Loucy (cell line): ENCODE results near the gene BLCAP.

ENCODE experiments used
- H2AFZ ChIP-seq: fragments of 200-600 bp; sonication (generic); 2 replicates; pipeline ENCODE4 v1.6.0; 2016; ENCODE audit warnings: antibody characterized with exemption, mild to moderate bottlenecking, low read length, moderate library complexity
- H3F3A ChIP-seq: fragments of 200-600 bp; 2 replicates; pipeline ENCODE4 v1.6.0; 2016; ENCODE audit warnings: antibody characterized with exemption, low read depth, mild to moderate bottlenecking
- H3K27me3 ChIP-seq: fragments of 200-600 bp; sonication (generic); 2 replicates; pipeline ENCODE4 v1.6.1; 2014; ENCODE audit warnings: low read length, mild to moderate bottlenecking; ENCODE audit not compliant: insufficient read depth, poor library complexity, severe bottlenecking
- H3K36me3 ChIP-seq: fragments of 200-600 bp; sonication (generic); 2 replicates; pipeline ENCODE4 v1.6.1; 2016; ENCODE audit warnings: low read length; ENCODE audit not compliant: insufficient read depth
- H3K4me1 ChIP-seq: fragments of 200-600 bp; sonication (generic); 2 replicates; pipeline ENCODE4 v1.5.1; 2014; ENCODE audit warnings: low read length, mild to moderate bottlenecking; ENCODE audit not compliant: insufficient read depth, poor library complexity, severe bottlenecking
- H3K4me2 ChIP-seq: fragments of 200-600 bp; sonication (generic); 2 replicates; pipeline ENCODE4 v1.6.0; 2014; ENCODE audit warnings: antibody characterized with exemption, low read length, low read depth, mild to moderate bottlenecking; ENCODE audit not compliant: poor library complexity, severe bottlenecking
- H3K4me3 ChIP-seq: fragments of 200-600 bp; sonication (generic); 2 replicates; pipeline ENCODE4 v1.5.1; 2014; ENCODE audit warnings: low read length, mild to moderate bottlenecking, mixed read lengths; ENCODE audit not compliant: poor library complexity, severe bottlenecking
- H3K79me2 ChIP-seq: fragments of 200-600 bp; sonication (generic); 2 replicates; pipeline ENCODE4 v1.6.1; 2014; ENCODE audit warnings: low read length; ENCODE audit not compliant: insufficient read depth
- H3K9ac ChIP-seq: fragments of 200-600 bp; sonication (generic); 2 replicates; pipeline ENCODE4 v1.6.0; 2014; ENCODE audit warnings: mild to moderate bottlenecking, low read depth, low read length, moderate library complexity; ENCODE audit not compliant: poor library complexity, severe bottlenecking
- H3K9me2 ChIP-seq: fragments of 200-600 bp; sonication (generic); replicated peaks from 2 replicates; pipeline ENCODE4 v1.6.1; 2016; ENCODE audit warnings: low read depth, low read length, mixed read lengths
- H3K9me3 ChIP-seq: fragments of 200-600 bp; sonication (generic); 2 replicates; pipeline ENCODE4 v1.6.1; 2014; ENCODE audit warnings: mild to moderate bottlenecking, antibody characterized with exemption, low read length, low read depth; ENCODE audit not compliant: insufficient read depth
- H4K20me1 ChIP-seq: fragments of 200-600 bp; sonication (generic); 2 replicates; pipeline ENCODE4 v1.6.0; 2014; ENCODE audit warnings: antibody characterized with exemption, low read length, mild to moderate bottlenecking; ENCODE audit not compliant: insufficient read depth, poor library complexity, severe bottlenecking
- EZH2phosphoT487 ChIP-seq: fragments of 200-600 bp; IDR thresholded peaks from 2 replicates; pipeline ENCODE4 v1.6.1; 2018; ENCODE audit warnings: antibody characterized with exemption, mild to moderate bottlenecking, moderate library complexity, borderline replicate concordance
- TF ChIP-seq, protein P1 (sequence below): fragments of 200-600 bp; sonication (generic); conservative IDR thresholded peaks from 2 replicates; pipeline ENCODE4 v1.5.1; 2014; ENCODE audit warnings: mild to moderate bottlenecking, antibody characterized with exemption, low read length

The BLCAP gene

DNA sequence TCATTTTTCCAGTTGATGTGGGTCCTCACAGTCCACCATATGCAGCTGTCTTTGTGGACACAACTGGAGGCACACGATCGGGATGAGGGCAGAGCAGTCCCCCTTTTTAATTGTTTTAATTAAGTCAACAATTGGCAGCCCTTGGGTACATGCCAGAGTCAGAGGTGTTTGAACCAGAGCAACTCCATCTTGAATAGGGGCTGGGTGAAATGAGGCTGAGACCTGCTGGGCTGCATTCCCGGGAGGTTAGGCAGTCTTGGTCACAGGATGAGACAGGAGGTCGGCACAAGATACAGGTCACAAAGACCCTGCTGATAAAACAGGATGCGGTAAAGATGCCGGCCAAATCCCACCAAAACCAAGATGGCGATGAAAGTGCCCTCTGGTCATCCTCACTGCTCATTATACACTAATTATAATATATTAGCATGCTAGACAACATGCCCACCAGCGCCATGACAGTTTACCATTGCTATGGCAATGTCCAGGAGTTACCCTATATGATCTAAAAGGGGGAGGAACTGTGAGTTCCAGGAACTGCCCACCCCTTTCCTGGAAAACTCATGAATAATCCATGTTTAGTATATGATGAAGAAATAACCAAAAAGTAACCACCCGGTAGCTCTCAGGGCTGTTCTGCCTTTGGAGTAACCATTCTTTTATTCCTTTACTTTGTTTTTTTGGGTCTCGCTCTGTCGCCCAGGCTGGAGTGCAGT is 31.8 kb upstream of the BLCAP start:
- H3K79me2 ChIP-seq: no peaks in the 10 kb centered on the region

DNA sequence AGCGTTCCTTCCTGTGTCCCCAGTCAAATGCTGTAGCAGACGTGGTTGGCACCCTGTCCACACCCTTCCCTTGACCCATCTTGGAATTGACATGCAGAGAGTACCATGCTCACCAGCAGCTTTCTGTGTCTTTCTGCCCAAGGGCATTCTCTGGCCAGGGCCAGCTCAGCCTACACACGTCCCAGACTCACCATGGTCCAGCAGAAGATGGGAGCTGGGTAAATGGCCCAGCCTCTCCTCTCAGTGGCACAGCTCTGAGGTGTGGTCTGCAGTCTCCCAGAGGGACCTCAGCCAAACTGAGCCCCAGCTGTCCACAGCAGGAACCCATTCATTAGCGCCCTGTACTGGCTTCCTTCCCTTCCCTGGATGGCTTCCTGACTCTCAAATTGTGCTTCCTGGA is 31.1 kb upstream of the BLCAP start:
- no peak for TF ChIP-seq EZH2phosphoT487
- TF ChIP-seq, protein P1, sequence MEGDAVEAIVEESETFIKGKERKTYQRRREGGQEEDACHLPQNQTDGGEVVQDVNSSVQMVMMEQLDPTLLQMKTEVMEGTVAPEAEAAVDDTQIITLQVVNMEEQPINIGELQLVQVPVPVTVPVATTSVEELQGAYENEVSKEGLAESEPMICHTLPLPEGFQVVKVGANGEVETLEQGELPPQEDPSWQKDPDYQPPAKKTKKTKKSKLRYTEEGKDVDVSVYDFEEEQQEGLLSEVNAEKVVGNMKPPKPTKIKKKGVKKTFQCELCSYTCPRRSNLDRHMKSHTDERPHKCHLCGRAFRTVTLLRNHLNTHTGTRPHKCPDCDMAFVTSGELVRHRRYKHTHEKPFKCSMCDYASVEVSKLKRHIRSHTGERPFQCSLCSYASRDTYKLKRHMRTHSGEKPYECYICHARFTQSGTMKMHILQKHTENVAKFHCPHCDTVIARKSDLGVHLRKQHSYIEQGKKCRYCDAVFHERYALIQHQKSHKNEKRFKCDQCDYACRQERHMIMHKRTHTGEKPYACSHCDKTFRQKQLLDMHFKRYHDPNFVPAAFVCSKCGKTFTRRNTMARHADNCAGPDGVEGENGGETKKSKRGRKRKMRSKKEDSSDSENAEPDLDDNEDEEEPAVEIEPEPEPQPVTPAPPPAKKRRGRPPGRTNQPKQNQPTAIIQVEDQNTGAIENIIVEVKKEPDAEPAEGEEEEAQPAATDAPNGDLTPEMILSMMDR: no peak
- Histone ChIP-seq H3K79me2 (no peaks in the 10 kb centered on the region), H3F3A (no peaks in the 10 kb centered on the region), H3K27me3 (no peaks in the 10 kb centered on the region), H3K4me1 (no peaks in the 10 kb centered on the region), H3K9me2 (no peaks in the 10 kb centered on the region), H3K9ac (no peak overlapping the region), H3K4me2 (no peak overlapping the region), H3K9me3 (no peaks in the 10 kb centered on the region), H2AFZ (no peak overlapping the region), H4K20me1 (no peaks in the 10 kb centered on the region), H3K4me3 (no peak overlapping the region), H3K36me3 (no peaks in the 10 kb centered on the region)

More for the DNA sequence above, 31.8 kb upstream of the BLCAP start:
- no peaks in the 10 kb centered on the region for H3K36me3 ChIP-seq
- H3K4me1 ChIP-seq: no peaks in the 10 kb centered on the region
- TF ChIP-seq, protein P1: no peak
- no peak for TF ChIP-seq EZH2phosphoT487
- H3K9ac ChIP-seq: no peak overlapping the region
- no peak overlapping the region for H3K4me3 ChIP-seq
- no peak overlapping the region for H3K4me2 ChIP-seq
- no peaks in the 10 kb centered on the region for H3F3A ChIP-seq
- H4K20me1 ChIP-seq: no peaks in the 10 kb centered on the region
- no peak overlapping the region for H2AFZ ChIP-seq
- H3K27me3 ChIP-seq: no peaks in the 10 kb centered on the region
- no peaks in the 10 kb centered on the region for H3K9me2 ChIP-seq
- H3K9me3 ChIP-seq: no peaks in the 10 kb centered on the region

DNA sequence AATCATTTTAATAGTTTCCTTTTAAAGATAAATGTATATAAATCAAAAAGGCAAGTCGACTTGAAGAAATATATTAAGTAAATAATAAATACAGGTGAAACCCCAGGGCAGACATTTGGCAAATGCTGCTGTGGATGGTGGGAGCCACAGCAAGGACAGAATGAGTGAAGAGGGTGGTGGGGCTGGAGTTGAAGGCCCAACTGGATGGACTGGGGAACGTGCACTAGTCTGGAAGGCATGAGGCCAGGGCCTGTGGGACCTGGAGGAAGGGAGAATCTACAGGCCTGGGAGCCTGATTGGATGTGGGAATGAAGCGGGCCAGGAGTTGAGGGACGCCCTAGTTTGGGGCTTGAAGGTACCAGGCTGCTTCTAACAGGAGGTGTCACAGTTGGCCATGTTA is 30.6 kb upstream of the BLCAP start:
- Histone ChIP-seq H3K4me2 (no peak overlapping the region), H3F3A (no peaks in the 10 kb centered on the region), H4K20me1 (no peaks in the 10 kb centered on the region), H2AFZ (no peak overlapping the region), H3K9ac (no peak overlapping the region), H3K36me3 (no peaks in the 10 kb centered on the region), H3K4me3 (no peak overlapping the region), H3K4me1 (no peaks in the 10 kb centered on the region), H3K79me2 (no peaks in the 10 kb centered on the region), H3K27me3 (no peaks in the 10 kb centered on the region), H3K9me3 (no peaks in the 10 kb centered on the region), H3K9me2 (no peaks in the 10 kb centered on the region)
- TF ChIP-seq, protein P1: no peak
- TF ChIP-seq EZH2phosphoT487: no peak
